ENCODE results near the gene SETBP1. TPM values are rescaled to one million over a fixed set of nuclear protein-coding genes. Genes with fewer than 3 reads are reported as not detected.

SETBP1 gene
- total and polyA plus RNA-seq, 9 of the 15 experiments (the other 6 are each of a cell fraction or from before 2014, with no cell fraction given) = under 0.01 to 0.13 (median 0.04) TPM

DNA sequence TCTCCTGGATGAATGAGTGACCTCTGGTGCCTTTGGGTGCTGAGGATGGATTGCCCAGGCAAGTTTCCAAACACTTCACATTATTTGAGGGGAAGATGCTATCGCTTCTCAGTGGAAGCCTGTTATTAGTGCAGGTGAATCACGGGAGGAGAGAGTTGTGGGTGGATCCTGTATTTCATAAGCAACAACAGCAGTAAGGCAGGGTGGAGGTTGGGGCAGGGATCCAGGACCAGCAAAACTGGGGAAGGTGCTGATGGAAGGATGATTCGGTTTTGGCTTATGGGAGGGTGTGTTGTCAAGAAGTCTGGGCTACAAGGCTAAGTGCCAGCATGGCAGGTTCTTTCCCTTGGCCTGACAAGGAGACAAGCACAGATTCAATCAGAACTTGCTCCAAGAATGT is 37.7 kb upstream of the SETBP1 start:
- ATAC-seq (no peak), DNase-seq (ENCODE audit: extremely low read depth in 1 of 4, low spot score in 3 of 4) (no peak), FAIRE-seq (no peak)
- H3K4me2 ChIP-seq (ENCODE audit: insufficient read depth, low read length) = no peak overlapping the region
- BruUV-seq (replicated peaks) = no TSS peak
- no peak for TF ChIP-seq STAT5A (IDR thresholded peaks at IDR 0.05; ENCODE audit: borderline replicate concordance, low read length)
- TF ChIP-seq CEBPG (CRISPR knock-in tag; IDR thresholded peaks at IDR 0.05) = no peak
- no peak for TF ChIP-seq CEBPG (tag; conservative IDR thresholded peaks at IDR 0.05 in 1 of 2, IDR thresholded peaks at IDR 0.05 in 1 of 2)
- TF ChIP-seq BRF1 (IDR thresholded peaks at IDR 0.05; ENCODE audit: borderline replicate concordance, extremely low read depth, insufficient read length) = no peak
- TF ChIP-seq SUPT5H (IDR thresholded peaks at IDR 0.05) = no peak
- no peak for TF ChIP-seq SREBF1 (IDR thresholded peaks at IDR 0.05; ENCODE audit: borderline replicate concordance, low read depth, low read length)
- TF ChIP-seq, protein P1, sequence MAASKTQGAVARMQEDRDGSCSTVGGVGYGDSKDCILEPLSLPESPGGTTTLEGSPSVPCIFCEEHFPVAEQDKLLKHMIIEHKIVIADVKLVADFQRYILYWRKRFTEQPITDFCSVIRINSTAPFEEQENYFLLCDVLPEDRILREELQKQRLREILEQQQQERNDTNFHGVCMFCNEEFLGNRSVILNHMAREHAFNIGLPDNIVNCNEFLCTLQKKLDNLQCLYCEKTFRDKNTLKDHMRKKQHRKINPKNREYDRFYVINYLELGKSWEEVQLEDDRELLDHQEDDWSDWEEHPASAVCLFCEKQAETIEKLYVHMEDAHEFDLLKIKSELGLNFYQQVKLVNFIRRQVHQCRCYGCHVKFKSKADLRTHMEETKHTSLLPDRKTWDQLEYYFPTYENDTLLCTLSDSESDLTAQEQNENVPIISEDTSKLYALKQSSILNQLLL (CRISPR knock-in tag; IDR thresholded peaks at IDR 0.05; ENCODE audit: borderline replicate concordance) = no peak
- TF ChIP-seq ZNF445 (CRISPR knock-in tag; IDR thresholded peaks at IDR 0.05; ENCODE audit: low read depth) = no peak
- no peak for TF ChIP-seq RAD51 (IDR thresholded peaks at IDR 0.05; ENCODE audit: borderline replicate concordance, low read depth)
- no peak for TF ChIP-seq RNF2 (IDR thresholded peaks at IDR 0.05)
- no peak for TF ChIP-seq NBN (IDR thresholded peaks at IDR 0.05; ENCODE audit: low read depth)
- TF ChIP-seq MAFF (IDR thresholded peaks at IDR 0.05; ENCODE audit: low read length) = no peak
- TF ChIP-seq CBFB (CRISPR knock-in tag; IDR thresholded peaks at IDR 0.05) = no peak
- TF ChIP-seq MTA3 (IDR thresholded peaks at IDR 0.05; ENCODE audit: borderline replicate concordance) = no peak
- TF ChIP-seq HNRNPLL (IDR thresholded peaks at IDR 0.05; ENCODE audit: low read depth, low read length, poor library complexity, severe bottlenecking) = no peak
- no peak for TF ChIP-seq L3MBTL2 (IDR thresholded peaks at IDR 0.05)
- H3K36me3 ChIP-seq (ENCODE audit: control insufficient read depth, insufficient read depth, low read length) = no peaks in the 10 kb centered on the region
- H3K4me3 ChIP-seq = no peak overlapping the region
- 0% methylated on average over 2 of the region's 3 CpGs for WGBS (ENCODE audit: insufficient coverage, low coverage, missing lambda C conversion rate)
- H4K20me1 ChIP-seq (replicated peaks; ENCODE audit: control insufficient read depth, insufficient read depth, low read length) = no peaks in the 10 kb centered on the region
- no peaks in the 10 kb centered on the region for H3K27me3 ChIP-seq (ENCODE audit: control insufficient read depth in 2 of 2, insufficient read depth in 2 of 2, low read length in 2 of 2)
- CTCF ChIA-PET (ENCODE audit: low intra/inter-chr PET ratio) = no interaction called here
- intact Hi-C loops (cut with micrococcal nuclease) = no loop called here
- POLR2A ChIA-PET = no interaction called here
- in situ Hi-C loops (cut with MboI) = no loop called here
- no peaks in the 10 kb centered on the region for H3K4me1 ChIP-seq (replicated peaks in 1 of 2; ENCODE audit: control insufficient read depth in 2 of 2, insufficient read depth in 2 of 2, low read length in 2 of 2)
- H3K79me2 ChIP-seq (ENCODE audit: control insufficient read depth, insufficient read depth, low read length) = no peaks in the 10 kb centered on the region
- H2AFZ ChIP-seq (ENCODE audit: low read depth, low read length) = no peak overlapping the region
- no peaks in the 10 kb centered on the region for H3K9me3 ChIP-seq (replicated peaks; ENCODE audit: control insufficient read depth, insufficient read depth, low read depth, low read length)
- H3K27ac ChIP-seq (ENCODE audit: extremely low read depth, low read depth, low read length) = no peak overlapping the region
- H3K9me1 ChIP-seq (ENCODE audit: control insufficient read depth, insufficient read depth, low read length) = no peaks in the 10 kb centered on the region
- no peak overlapping the region for H3K9ac ChIP-seq (ENCODE audit: insufficient read depth in 1 of 2, low read depth in 2 of 2, low read length in 2 of 2)
